UCSD-AML1 (cell line): ENCODE results near the gene GLP2R.
"Not testable (repeated sequence)": the region's sequence is repeated elsewhere in the genome, so short reads cannot be mapped to it uniquely, and the experiment has no call there.

ENCODE experiments used
- DNase-seq: peaks from one replicate; lab custom pipeline; 2025; ENCODE audit not compliant: unreplicated experiment; lab: John Stamatoyannopoulos, UW

Gene GLP2R

DNA sequence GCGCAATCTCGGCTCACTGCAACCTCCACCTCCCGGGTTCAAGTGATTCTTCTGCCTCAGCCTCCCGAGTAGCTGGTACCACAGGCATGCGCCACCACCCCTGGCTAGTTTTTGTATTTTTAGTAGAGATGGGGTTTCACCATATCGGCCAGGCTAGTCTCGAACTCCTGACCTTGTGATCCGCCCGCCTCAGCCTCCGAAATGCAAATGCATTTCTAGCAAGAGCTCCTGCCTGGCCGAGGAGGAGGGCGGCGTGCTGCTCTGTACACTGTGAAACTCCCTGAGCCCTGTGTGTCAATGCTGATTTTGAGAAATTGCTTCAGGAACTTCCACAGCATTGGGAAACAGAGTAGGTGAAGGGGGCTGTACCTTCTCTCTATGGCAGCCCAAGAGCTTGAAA is 95.5 kb downstream of the GLP2R start:
- not testable (repeated sequence) for DNase-seq

GRCh38 chr17:9922012-9922848 is 96.5 kb downstream of the GLP2R start:
- no peak for DNase-seq

DNA sequence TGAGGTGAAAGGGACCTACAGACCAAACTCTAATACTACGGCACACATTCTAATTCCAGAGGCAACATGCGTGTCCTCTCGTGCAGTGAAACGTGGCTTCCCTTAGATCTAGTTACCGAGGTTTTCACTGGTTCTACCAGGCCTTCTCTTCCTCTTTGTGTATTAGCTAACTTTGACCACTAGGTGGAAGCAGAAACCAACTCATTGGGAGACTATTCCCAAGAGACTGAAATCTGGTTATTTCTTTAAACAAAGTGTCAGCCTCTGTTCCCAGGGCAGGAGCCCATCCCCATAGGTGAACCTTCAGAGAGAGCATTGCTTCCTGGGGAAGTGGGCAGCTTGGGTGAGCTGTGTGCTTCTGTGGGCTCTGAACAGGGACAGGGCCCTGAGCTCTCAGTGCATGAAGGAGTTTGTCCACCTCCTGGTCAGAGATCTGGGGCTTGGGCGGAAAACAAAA is 99.0 kb downstream of the GLP2R start:
- peak; percentile 25 for DNase-seq

- DNase-seq, result no peak
Observed at GRCh38 chr17:9925457-9925856, 99.7 kb downstream of the GLP2R start.

GRCh38 chr17:9926150-9926804 is 100.6 kb downstream of the GLP2R start:
- no peak for DNase-seq

DNA sequence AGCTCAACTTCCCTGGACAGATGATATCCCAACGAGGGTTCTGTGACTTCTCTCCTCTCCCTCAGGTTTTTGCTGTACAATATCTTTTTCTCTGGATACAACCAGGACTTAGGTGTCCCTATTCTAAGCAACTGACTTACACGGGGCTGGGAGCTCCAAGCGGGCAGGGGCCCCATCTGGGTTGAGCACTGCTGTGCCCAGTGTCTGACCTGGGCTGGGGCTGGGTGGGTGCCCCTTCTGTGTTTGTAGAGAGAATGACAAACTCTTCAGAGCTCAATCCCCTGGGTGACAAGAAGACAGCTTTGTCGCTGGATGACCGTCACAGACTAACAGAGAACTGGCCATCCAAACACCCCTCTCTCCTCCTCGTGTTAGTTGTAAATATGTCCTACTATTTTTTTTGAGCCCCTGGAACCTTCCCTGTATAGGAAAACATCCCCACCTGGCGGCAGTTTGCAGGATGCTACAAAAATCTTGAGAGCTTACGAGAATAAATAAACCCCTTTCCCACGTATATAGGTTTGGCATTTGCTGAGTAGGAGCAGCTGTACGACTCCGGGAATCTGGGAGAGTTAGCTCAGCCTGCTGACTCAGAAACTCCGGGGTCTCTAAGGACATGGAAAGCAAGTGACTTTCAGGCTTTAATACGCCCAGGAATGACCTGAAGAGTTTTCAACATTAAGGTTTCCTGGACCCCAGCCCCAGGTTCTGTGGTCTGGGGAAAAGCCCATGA is 103.0 kb downstream of the GLP2R start:
- DNase-seq, result no peak

GRCh38 chr17:9929871-9930270 is 104.1 kb downstream of the GLP2R start:
- no peak for DNase-seq

- DNase-seq, result no peak
Observed at GRCh38 chr17:9931144-9931741, 105.5 kb downstream of the GLP2R start.

DNA sequence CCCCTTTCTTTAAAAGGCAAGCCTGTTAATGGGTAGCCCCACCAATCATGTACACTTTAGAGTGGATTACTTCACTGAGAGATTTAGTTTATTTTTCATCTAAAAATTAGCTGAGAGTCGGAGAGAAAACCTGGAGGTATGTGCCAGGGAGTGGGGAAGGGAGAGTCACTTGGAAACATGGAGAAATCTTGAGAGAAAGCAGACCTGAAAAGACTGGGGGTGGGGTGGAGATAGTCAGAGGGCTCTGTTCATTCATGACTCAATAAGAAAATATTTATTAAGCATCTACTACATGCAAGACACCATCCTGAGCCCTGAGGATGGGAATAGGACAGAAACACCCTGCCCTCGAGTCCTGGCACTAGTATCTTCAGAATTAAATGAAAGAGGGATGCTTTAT is 106.8 kb downstream of the GLP2R start:
- DNase-seq, result no peak

GRCh38 chr17:9934331-9934730 is 108.6 kb downstream of the GLP2R start:
- no peak for DNase-seq

- no peak for DNase-seq
Observed at GRCh38 chr17:9935408-9935807, 109.7 kb downstream of the GLP2R start.

DNA sequence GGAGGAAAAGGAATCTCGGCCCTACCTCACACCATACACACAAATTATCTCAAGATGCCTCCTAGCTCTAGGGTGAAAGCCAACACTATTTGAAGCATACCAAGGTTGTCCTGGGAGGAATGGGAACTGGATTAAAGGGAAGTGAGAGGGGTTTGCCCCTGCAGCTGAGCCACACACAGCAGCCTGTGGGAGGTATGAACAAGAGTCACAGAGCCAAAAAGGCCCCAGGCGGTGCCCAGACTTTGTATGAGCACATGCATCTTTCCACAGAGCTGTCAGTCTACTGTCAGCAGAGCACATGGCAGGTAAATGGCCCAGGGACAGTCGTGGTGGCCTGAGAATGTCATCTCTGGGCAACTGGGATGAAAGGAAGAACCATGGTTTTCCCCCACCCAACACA is 110.4 kb downstream of the GLP2R start:
- DNase-seq, result no peak

DNA sequence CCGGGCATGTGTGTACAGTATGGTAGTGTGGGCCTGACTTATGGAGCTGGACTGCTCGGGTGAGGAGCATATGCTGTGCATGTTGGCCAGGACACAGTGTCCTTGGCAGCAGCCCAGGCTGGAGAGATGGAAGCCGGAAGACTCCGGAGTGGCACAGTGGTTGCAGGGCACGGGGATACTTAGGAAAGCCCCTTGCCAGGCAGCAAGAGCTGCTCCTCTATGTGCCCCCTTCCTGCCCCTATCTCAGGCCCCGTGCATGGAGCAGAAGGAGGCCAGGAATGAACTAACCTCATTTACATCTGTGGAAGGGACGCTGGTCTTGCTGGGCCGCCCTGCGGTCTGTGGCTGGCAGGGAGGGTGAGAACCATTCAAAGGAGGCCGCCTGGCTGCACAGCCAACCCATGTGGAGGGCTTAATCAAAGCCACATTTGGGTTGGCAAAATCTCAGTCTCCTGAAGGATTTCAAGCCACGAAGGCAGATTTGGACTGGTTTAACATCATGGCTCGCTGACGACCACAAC is 111.6 kb downstream of the GLP2R start:
- no peak for DNase-seq

DNA sequence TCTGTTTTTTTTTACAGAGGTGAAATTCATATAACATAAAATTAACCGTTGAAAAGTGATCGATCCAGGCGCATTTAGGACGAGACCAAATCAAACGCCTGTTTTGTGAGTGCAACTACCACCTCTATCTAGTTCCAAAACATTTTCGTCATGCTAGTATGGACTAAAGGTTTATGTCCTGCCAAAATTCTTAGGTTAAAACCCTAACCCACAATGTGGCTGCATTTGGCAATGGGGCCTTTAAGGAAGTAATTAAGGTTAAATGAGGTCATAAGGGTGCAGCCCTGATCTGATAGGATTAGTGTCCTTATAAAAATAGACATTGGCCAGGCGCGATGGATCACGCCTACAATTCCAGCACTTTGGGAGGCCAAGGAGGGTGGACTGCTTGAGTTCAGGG is 112.2 kb downstream of the GLP2R start:
- no peak for DNase-seq

DNA sequence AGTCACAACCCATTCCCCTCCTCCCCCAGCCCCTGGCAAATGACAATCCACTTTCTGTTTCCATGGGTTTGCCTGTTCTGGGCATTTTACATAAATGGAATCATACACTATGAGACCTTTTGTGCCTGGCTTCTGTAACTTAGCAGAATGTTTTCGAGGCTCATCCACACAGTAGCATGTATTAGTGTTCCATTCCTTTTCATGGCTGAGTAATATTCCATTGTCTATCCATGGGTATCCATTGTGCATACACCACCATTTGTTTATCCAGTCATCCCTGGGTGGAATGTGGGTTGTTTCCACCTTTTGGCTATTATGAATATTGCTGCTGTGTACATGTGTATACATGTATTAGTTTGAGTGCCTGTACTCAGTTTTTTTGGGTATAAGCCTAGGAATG is 113.0 kb downstream of the GLP2R start:
- DNase-seq, result no peak

- DNase-seq, result no peak
Observed at GRCh38 chr17:9940841-9941240, 115.1 kb downstream of the GLP2R start.

- no peak for DNase-seq
Observed at GRCh38 chr17:9941305-9941704, 115.6 kb downstream of the GLP2R start.
